ENCODE data around the gene LRMDA. TPM values are rescaled to one million over a fixed set of nuclear protein-coding genes. Genes with fewer than 3 reads are reported as not detected.

The LRMDA gene
- total and polyA plus RNA-seq, 2 donors (not counting 3 experiments of a cell fraction or from before 2014, with no cell fraction given) = 9.7 to 18.0 TPM

DNA sequence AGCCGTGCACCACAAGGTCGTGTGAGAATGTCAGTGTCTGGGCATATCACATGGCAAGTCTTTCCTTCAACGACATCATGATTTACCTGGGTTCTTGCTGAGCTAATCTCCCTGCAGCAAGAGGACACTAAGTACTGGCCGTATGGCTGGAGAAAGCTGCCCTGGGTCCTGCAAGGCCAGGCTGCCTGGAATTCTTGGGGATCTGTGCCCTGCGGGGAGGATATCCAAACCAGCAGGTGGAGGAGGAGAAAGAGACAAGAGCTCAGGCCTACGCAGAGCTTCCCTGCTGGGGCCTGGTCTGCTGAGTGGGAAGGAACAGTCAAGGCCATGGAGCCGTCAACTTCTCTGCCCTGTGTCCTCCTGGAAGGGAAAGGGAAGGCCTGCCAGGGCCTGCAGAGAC lies 552.6 kb downstream of the LRMDA start:
- POLR2A ChIA-PET = no interaction called here

More for the DNA sequence above, 552.6 kb downstream of the LRMDA start:
- no peaks in the 10 kb centered on the region for H4K20me1 ChIP-seq (replicated peaks; ENCODE audit: control insufficient read depth, extremely low read depth, insufficient read depth, low read length)
- no peaks in the 10 kb centered on the region for H3K9me3 ChIP-seq (replicated peaks; ENCODE audit: control insufficient read depth, insufficient read depth, low read length)
- no peaks in the 10 kb centered on the region for H3K79me2 ChIP-seq (ENCODE audit: control insufficient read depth, insufficient read depth, low read length)
- CTCF ChIA-PET = no interaction called here
- no peaks in the 10 kb centered on the region for H3K4me1 ChIP-seq (ENCODE audit: control insufficient read depth, extremely low read depth, insufficient read depth, low read length)
- H2AFZ ChIP-seq (ENCODE audit: low read depth, low read length) = no peak overlapping the region
- FAIRE-seq = no peak
- H3K4me3 ChIP-seq (replicated peaks in 1 of 3; ENCODE audit: insufficient read depth in 1 of 3, low read depth in 1 of 3, low read length in 3 of 3) = no peak overlapping the region
- dilution Hi-C loops (cut with MboI; ENCODE audit: extremely low pct_ligation_motif_present, low sequenced_read_pairs) = no loop called here
- H3K4me2 ChIP-seq (ENCODE audit: insufficient read depth, low read length) = no peak overlapping the region
- H3K36me3 ChIP-seq (ENCODE audit: control insufficient read depth in 2 of 2, extremely low read depth in 1 of 2, insufficient read depth in 2 of 2, low read length in 2 of 2) = no peaks in the 10 kb centered on the region
- no peak overlapping the region for H3K27ac ChIP-seq (ENCODE audit: insufficient read depth, low read depth, low read length)
- no peak for TF ChIP-seq JUN (IDR thresholded peaks at IDR 0.05; ENCODE audit: borderline replicate concordance, insufficient read depth, insufficient read length, low read depth)
- no peak for TF ChIP-seq MYC (IDR thresholded peaks at IDR 0.05; ENCODE audit: low read depth, low read length)
- no peak for TF ChIP-seq POLR2AphosphoS5 (IDR thresholded peaks at IDR 0.05; ENCODE audit: insufficient read depth, low read depth, low read length)
- TF ChIP-seq, protein P1, sequence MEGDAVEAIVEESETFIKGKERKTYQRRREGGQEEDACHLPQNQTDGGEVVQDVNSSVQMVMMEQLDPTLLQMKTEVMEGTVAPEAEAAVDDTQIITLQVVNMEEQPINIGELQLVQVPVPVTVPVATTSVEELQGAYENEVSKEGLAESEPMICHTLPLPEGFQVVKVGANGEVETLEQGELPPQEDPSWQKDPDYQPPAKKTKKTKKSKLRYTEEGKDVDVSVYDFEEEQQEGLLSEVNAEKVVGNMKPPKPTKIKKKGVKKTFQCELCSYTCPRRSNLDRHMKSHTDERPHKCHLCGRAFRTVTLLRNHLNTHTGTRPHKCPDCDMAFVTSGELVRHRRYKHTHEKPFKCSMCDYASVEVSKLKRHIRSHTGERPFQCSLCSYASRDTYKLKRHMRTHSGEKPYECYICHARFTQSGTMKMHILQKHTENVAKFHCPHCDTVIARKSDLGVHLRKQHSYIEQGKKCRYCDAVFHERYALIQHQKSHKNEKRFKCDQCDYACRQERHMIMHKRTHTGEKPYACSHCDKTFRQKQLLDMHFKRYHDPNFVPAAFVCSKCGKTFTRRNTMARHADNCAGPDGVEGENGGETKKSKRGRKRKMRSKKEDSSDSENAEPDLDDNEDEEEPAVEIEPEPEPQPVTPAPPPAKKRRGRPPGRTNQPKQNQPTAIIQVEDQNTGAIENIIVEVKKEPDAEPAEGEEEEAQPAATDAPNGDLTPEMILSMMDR (IDR thresholded peaks at IDR 0.05; ENCODE audit: extremely low read depth in 1 of 2, insufficient read depth in 1 of 2, low read depth in 1 of 2, low read length in 2 of 2) = no peak
- no peak for TF ChIP-seq POLR2A (IDR thresholded peaks at IDR 0.05; ENCODE audit: low read depth, low read length)
- no peak for TF ChIP-seq GATA2 (IDR thresholded peaks at IDR 0.05; ENCODE audit: insufficient read depth, insufficient read length, low read depth, low read length)
- TF ChIP-seq FOS (IDR thresholded peaks at IDR 0.05; ENCODE audit: borderline replicate concordance, insufficient read depth, low read length) = no peak
- TF ChIP-seq, protein P2, sequence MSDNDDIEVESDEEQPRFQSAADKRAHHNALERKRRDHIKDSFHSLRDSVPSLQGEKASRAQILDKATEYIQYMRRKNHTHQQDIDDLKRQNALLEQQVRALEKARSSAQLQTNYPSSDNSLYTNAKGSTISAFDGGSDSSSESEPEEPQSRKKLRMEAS (IDR thresholded peaks at IDR 0.05; ENCODE audit: insufficient read depth, insufficient read length) = no peak
- no peaks in the 10 kb centered on the region for H3K27me3 ChIP-seq (ENCODE audit: control insufficient read depth in 2 of 2, insufficient read depth in 2 of 2, low read length in 2 of 2)
- no peak for DNase-seq (ENCODE audit: low read depth, low spot score)
- intact Hi-C loops (cut with micrococcal nuclease) = no loop called here
- no peak overlapping the region for H3K9ac ChIP-seq (replicated peaks; ENCODE audit: extremely low read depth, insufficient read depth, low read length)
- no TSS peak for BruUV-seq (replicated peaks)
- H3K9me1 ChIP-seq (replicated peaks; ENCODE audit: control insufficient read depth, extremely low read depth, insufficient read depth, low read length) = no peaks in the 10 kb centered on the region
